Activated gamma-delta T cell (primary cell): ENCODE results near the gene CORO1A.
"Not testable (repeated sequence)": the region's sequence is repeated elsewhere in the genome, so short reads cannot be mapped to it uniquely, and the experiment has no call there.

Source experiments
- DNase-seq: peaks from one replicate; lab custom pipeline; 2025; lab: John Stamatoyannopoulos, UW
- total RNA-seq, 2 donors: gene quantifications; one replicate each; lab custom pipeline; 2026; lab: John Stamatoyannopoulos, UW

Gene CORO1A
- 650 to 691 reads per million in 2 donors for total RNA-seq

DNA sequence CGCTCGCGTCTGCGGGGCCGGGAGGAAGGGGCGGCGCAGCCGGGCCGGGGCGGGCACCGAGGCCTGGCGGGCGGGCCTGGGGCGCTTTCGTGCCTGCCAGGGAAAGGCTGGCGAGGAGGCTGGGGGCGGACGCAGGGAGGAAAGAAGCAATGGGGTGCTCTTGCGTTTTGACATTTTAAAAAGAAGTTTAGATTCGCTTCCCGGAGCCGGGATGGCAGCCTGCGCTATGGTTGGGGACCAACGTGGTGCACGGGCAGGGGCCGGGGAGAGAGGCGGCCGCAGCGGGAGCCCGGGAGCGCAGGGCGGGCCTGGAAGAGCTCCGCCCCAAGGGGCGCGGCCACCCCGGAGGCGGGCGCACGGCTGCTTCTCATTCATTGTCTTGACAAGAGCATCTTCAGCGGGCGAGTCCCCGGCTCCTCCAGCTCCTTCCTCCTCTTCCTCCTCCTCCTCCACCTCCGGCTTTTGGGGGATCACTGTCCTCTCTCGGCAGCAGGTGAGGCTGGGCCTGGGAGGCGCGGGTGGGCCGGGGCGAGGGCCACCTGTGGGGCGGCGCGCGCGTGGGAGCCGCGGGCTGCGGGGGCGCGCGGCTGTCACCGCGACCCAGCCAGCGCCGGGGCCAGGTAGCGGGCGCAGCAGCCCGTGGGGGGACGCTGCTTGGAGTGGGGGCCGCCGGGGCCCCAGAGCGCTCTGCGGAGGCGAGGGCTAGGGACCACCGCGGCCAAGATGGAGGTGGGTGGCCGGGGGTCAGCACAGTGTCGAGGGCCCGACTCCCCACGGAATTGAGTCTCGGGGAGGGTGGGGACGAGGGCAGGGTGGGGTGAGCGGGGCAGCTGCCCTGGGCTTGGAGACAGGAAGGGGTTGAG is at the start of gene CORO1A:
Gene CORO1A (plus strand): TSS at position 370 of the 863 bp plus-strand sequence. CDS start 1,608 bp downstream, outside the sequence.
- DNase-seq = peak; percentile 72

DNA sequence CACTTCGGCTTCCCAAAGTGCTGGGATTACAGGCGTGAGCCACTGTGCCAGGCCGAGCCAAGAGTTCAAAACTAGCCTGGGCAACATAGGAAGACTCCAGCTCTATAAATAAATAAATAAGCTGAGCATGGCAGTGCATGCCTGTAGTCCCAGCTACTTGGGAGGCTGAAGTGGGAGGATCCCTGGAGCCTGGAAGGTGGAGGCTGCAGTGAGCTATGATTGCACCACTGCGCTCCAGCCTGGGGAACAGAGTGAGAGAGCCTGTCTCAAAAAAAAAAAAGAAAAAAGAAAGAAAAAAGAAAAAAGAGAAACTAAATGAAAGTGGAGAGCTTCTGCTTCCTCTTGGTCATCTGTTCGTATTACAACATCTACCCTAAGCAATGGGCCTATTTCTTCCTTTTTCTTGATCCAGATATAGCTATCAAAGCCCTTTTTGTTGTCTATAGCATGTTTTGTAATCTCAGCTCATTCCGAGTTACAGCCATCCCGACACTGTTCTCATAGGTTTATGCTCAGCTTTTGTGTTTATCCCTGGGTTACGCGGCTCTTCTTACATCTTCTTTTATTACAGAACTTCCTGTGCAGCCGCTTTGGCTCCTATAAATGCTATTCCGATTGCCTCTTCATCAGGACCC is 46.3 kb upstream of the CORO1A start:
- DNase-seq = no peak

DNA sequence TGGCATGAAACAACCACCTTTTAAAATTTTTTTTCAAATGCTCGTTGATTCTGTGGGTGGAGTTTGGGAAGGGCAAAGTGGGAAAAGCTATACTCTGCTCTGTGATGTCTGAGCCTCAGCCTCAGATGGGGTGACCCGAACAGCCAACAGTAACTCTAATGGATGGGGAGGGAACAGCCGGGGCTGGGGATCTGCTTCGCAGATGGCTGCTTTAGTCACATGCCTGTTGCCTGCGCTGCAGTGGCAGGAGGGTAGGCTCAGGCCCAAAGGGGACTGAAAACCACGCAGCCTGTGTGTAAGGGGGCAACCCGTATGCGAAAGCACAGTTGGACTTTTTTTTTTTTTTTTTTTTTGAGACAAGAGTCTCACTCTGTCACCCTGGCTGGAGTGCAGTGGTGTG is 45.5 kb upstream of the CORO1A start:
- DNase-seq = no peak

DNA sequence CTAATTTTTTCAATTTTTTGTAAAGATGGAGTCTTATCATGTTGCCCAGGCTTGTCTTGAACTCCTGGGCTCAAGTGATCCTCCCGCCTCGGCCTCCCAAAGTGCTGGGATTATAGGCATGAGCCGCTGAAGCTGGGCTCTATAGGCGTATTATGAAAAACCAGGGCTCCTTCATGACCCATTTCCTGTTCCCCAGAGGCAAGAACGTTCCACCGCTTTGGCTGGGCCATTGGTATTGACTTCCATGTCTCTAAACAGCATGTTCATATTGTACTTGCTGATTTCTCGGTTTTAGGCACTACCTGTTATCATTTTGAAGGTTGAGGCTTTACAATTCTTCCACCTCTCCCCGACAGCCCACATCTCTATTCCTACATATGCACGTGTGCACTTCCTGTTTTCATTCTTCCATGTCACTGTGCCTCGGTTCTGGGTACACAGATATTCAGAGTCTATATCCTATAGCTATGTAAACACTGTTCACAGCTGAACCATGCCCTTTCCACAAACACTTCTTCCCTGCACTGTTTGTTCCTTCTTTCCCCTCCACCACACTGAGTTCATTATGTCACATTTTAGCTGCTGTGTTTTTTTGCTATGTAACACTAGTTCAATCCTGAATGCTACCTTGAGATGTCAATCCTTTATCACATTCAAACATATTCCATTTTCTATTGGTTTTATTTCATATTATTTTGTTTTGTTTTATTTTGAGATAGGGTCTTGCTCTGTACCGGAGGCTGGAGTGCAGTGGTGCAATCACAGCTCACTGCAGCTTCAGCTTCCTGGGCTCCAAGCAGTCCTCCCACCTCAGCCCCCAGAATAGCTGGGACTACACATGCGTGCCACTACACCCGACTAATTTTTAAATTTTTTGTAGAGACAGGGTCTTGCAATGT is 43.6 kb upstream of the CORO1A start:
- DNase-seq = no peak

DNA sequence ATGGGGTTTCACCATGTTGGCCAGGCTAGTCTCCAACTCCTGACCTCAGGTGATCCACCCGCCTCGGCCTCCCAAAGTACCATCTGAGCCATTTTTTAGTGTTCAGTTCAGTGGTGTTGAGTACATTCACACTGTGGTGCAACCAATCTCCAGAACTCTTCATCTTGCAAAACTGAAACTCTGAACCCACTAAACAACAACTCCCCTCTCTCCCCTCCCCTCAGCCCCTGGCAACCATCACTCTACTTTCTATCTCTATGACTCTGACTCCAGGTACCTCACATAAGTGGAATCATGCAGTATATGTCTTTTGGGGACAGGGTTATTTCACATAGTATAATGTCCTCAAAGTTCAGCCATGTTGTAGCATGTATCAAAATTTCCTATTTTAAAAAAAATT is 41.7 kb upstream of the CORO1A start:
- no peak for DNase-seq

DNA sequence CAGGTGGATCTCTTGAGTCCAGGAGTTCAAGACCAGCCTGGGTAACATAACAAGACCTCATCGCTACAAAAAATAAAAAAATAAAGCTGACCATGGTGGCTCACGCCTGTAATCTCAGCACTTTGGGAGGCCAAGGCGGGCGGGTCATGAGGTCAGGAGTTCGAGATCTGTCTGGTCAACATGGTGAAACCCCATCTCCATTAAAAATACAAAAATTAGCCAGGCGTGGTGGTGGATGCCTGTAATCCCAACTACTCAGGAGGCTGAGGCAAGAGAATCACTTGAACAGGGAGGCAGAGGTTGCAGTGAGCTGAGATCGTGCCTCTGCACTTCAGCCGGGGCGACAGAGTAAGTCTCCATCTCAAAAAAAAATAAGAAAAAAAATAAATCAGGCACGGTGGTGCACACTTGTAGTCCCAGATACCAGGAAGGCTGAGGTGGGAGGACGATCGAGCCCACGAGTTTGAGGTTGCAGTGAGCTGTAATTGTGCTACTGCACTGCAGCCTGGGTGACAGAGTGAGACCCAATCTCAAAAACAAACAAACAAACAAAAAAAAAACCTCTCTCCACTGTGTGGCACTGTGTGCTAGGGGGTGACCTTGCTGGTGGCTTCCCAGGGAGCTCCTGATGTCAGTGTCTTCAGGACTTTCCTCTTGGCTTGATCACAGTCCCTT is 40.6 kb upstream of the CORO1A start:
- no peak for DNase-seq

DNA sequence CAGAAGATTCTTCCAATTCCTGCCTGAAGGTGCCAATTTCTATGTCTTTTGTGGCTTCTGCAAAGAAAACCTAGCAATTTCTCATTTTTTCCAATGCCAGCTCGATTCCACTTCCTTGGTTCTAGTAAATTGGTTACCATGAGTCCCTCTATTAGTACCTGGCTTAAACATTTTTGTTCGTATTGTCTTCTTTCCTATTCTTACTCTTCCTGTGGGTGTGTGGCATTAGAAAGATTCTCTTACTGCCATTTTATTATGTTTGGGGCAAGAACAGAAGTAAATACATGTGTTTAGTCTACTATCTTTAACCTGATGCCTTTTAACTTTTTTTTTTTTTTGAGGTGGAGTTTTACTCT is 40.1 kb upstream of the CORO1A start:
- DNase-seq = no peak

DNA sequence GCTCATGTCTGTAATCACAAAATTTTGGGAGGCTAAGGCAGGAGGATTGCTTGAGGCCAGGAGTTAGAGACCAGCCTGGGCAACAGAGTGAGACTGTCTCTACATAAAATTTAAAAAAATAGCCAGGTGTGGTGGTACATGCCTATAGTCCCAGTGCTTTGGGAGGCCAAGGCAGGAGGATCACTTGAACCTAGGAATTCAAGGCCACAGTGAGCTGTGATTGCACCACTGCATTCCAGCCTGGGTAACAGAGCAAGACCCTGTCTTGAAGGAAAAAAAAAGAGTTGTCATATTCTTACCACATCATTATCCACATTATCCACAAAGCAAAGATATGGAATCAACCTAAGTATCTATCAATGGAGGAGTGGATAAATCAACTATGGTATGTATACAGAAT is 39.4 kb upstream of the CORO1A start:
- no peak for DNase-seq

DNA sequence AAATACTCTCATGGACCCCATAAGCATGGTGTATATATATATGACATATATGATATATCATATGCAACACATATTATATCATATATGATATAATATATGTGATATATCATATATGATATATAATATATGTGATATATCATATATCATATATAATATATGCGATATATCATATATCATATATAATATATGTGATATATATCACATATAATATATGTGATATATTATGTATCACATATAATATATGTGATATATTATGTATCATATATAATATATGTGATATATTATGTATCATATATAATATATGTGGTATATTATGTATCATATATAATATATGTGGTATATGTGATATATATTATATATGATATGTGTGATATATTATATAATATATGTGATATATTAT is 38.5 kb upstream of the CORO1A start:
- DNase-seq = no peak

DNA sequence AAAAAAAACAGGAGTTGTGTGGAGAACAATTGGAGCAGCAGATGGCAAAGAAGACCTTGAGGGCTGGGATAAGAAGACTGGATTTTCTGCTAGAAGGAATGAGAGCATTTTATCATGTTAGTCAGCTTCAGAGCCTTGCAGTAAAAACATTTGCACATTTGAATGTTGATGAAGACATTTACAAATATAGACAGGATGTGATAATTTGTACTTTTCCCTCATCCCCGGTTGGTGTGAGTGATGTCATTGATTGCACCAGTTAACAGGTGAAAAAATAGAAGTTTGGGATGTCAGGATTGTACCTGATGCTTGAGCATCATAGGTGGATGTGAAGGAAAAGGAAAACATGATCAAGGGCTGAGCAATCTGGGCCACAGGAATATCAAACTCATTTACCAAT is 37.7 kb upstream of the CORO1A start:
- DNase-seq = no peak

DNA sequence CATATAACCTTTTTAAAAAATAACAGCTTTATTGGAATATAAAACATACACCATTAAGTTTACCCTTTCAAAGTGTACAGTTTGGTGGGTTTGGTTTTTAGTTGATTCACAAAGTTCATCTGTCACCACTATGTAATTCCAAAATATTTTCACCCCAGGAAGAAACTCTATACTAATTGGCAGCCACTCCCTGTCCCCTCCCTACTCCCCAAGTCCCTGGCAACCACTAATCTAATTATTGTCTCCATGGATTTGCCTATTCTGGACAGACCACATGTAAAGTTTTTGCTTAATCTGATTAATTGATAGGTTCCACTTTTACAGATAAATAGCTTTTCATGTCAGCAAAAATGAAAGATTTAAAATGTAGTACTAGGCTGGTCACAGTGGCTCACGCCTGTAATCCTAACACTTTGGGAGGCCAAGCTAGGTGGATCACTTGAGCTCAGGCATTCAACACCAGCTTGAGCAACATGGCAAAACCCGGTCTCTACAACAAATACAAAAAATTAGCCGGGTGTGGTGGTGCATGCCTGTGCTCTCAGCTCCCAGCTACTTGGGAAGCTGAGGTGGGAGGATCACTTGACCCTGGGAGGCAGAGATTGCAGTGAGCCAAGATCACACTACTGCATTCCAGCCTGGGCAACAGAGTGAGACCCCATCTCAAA is 35.4 kb upstream of the CORO1A start:
- no peak for DNase-seq

DNA sequence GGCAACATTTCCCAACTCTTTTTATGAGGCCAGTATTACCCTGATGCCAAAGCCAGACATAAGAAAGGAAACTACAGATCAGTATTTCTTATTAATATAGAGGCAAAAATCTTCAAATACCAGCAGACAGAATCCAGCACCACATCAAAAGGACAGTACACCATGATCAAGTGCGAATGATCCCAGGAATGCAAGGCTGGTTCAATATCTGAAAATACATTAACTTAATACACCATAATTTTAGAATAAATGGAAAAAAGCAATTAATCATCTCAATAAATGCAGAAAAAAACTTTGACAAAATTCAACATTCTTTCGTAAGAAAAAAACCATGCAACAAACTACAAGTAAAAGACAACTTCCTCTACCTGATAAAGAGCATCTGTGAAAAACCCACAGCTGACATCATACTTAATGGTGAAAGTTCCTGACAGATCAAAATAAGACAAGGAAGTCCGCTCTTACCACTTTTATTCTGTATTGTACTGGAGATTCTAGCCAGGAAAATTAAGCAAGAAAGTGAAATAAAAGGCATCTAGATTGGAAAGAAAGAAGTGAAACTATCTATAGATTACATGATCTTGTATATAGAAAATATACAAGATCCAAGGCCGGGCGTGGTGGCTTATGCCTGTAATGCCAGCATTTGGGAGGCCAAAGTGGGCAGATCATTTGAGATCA is 34.0 kb upstream of the CORO1A start:
- no peak for DNase-seq

DNA sequence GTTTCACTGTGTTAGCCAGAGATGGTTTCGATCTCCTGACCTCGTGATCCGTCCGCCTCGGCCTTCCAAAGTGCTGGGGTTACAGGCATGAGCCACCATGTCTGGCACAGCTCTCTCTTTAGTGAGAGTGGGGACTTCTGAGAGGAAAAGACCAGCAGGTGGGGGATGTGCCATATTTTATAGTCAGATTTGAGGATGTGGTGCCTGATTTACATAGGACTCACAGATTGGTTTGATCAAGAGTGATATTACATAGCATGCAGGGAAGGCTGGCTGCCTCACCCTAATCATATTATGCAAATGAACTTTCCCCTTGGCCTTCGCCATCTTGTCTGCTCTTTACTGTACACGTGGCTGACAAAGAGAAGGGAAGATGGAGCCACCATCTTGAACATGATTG is 32.3 kb upstream of the CORO1A start:
- DNase-seq = no peak

DNA sequence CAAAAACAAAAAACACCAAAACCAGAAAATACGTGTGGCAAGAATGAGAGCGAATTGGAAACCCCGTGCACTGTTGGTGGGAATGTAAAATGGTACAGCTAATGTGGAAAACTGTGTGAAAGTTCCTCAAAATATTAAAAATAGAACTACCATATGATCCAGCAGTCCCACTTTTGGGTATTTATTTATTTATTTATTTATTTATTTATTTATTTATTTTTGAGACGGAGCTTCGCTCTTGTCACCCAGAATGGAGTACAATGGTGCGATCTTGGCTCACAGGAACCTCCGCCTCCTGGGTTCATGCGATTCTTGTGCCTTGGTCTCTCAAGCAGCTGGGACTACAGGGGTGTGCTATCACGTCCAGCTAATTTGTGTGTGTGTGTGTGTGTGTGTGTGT is 30.9 kb upstream of the CORO1A start:
- no peak for DNase-seq

DNA sequence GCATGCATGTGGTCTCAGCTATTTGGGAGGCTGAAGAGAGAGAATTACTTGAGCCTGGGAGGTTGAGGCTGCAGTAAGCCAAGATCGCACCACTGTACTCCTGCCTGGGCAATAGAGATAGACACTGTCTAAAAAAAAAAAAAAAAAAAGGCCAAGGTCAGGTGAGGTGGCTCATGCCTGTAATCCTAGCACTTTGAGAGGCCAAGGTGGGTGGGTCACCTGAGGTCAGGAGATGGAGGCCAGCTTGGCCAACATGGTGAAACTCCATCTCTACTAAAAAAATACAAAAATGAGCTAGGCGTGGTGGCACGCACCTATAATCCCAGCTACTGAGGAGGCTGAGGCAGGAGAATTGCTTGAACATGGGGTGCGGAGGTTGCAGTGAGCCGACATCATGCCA is 28.2 kb upstream of the CORO1A start:
- DNase-seq = no peak

DNA sequence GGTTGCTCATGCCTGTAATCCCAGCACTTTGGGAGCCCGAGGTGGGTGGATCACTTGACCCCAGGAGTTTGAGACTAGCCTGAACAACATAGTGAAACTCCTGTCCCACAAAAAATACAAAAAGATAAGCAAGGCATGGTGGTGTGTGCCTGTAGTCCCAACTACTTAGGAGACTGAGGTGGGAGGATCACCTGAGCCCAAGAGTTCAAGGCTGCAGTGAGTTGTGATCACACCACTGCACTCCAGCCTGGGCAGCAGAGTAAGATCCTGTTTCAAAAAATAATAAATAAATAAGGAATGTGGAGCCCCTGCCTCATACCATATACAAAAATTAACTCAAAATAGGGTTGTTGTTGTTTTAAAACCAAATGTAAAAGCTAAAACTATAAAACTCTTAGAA is 26.2 kb upstream of the CORO1A start:
- DNase-seq = no peak

DNA sequence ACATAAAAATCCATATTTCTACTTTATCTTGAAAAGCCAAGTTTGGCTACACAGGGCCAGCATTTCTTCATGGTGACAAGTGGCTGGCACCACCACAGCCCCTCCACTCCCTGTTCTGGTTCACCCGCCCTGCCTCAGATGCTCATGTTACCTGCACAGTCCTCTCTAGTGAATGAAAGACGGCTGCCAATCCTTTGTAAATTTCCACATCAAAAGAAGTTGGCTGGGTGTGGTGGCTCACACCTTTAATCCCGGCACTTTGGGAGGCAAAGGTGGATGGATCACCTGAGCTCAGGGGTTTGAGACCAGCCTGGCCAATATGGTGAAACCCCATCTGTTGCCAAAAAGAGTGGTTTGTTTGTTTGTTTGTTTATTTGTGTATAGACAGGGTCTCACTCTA is 19.9 kb upstream of the CORO1A start:
- DNase-seq = no peak

DNA sequence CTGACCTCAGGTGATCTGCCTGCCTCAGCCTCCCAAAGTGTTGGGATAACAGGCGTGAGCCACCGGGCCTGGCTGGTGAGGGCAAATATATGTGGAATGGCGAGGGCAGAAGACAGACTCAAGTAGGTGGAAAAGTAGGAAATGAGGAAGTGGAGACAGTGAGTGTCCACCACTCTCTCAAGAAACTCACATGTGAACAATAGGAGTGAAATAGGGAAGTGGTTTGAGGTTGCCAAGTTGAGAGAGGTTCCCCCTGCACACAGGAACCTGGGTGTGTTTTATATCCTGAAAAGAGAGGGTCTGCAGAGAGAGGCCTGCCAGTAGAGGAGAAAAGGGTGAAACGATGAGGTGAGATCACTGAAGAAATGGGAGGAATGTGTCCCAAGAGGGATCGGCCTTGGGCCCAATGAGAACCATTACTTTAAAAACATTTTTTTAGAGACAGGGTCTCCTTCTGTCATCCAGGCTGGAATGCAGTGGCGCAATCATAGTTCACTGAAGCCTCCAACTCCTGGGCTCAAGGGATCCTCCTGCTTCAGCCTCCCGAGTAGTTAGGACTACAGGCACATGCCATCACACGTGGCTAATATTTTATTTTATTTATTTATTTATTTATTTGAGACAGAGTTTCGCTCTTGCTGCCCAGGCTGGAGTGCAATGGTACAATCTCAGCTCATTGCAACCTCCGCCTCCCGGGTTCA is 17.1 kb upstream of the CORO1A start:
- DNase-seq = no peak

DNA sequence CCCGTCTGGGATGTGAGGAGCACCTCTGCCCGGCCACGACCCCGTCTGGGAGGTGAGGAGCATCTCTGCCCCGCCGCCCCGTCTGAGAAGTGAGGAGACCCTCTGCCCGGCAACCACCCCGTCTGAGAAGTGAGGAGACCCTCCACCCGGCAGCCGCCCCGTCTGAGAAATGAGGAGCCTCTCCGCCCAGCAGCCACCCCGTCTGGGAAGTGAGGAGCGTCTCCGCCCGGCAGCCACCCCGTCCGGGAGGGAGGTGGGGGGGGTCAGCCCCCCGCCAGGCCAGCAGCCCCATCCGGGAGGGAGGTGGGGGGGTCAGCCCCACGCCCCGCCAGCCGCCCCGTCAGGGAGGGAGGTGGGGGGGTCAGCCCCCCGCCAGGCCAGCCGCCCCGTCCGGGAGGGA is 14.7 kb upstream of the CORO1A start:
- not testable (repeated sequence) for DNase-seq

DNA sequence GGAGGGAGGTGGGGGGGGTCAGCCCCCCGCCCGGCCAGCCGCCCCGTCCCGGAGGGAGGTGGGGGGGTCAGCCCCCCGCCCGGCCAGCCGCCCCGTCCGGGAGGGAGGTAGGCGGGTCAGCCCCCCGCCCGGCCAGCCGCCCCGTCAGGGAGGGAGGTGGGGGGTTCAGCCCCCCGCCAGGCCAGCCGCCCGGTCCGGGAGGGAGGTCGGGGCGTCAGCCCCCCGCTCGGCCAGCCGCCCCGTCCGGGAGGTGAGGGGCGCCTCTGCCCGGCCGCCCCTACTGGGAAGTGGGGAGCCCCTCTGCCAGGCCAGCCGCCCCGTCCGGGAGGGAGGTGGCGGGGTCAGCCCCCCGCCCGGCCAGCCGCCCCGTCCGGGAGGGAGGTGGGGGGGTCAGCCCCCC is 14.0 kb upstream of the CORO1A start:
- DNase-seq = not testable (repeated sequence)
